GM18873 (cell line): Measurements from ENCODE around the gene TBC1D10B.
"Not testable (repeated sequence)": the region's sequence is repeated elsewhere in the genome, so short reads cannot be mapped to it uniquely, and the experiment has no call there.

Source experiments
- ATAC-seq: cut with Tn5 transposase; IDR thresholded peaks from one replicate; pipeline ENCODE4 v1.9.1; 2021; ENCODE audit warnings: mild to moderate bottlenecking, moderate library complexity, moderate number of reproducible peaks; ENCODE audit not compliant: unreplicated experiment, low FRiP score

The TBC1D10B gene

DNA sequence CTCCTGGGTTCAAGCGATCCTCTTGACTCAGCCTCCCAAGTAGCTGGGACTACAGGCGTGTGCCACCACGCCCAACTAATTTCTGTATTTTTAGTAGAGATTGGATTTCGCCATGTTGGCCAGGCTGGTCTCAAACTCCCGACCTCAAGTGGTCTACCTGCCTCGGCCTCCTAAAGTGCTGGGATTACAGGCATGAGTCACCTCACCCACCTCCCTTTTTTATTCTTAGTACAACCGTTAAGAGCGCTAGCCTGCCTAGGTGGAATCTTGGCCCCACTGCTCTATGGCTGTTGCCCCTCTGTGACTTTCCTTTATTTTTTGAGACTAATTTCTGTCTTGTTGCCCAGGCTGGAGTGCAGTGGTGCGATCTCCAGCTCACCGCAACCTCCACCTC, 32.3 kb downstream of the TBC1D10B start:
- not testable (repeated sequence) for ATAC-seq

DNA sequence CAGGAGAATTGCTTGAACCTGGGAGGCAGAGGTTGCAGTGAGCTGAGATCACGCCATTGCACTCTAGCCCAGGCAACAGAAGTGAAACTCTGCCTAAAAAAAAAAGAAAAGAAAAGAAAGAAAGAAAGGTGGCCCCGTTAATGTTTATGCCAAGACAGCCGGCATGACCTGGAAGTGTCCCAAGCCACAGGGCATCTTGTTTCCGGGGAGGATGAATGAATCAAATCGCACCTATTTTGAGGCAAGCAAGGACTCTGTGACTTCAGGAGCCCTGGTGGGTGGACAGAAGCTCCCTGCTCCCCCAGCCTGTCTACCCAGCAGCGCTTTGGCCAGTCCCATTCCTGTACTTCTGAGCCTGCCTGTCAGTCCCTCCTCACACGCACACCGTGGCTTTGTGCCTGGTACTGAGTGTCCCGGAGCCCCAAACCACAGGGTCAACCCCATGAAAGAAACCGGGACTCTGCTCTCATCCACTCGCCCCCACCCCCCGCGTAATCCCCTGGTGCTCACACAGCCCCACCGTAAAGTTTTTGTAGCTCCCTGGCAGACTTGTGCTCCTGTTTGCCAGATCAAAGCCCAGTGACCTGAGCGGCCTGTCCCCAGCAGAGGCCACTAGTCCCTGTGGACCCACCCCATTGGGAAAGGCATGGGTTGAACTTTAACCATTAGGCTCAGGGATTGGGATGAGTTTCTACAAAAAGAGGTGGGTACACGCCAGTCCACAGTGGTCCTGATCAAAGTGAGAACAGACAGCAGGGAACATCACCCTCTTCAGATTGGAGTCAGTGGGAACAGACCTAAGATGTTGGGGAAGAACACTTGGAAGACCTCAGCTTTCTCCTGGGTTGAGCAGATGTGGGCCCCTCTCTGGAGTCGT, 34.5 kb downstream of the TBC1D10B start:
- peak; percentile 25 for ATAC-seq

DNA sequence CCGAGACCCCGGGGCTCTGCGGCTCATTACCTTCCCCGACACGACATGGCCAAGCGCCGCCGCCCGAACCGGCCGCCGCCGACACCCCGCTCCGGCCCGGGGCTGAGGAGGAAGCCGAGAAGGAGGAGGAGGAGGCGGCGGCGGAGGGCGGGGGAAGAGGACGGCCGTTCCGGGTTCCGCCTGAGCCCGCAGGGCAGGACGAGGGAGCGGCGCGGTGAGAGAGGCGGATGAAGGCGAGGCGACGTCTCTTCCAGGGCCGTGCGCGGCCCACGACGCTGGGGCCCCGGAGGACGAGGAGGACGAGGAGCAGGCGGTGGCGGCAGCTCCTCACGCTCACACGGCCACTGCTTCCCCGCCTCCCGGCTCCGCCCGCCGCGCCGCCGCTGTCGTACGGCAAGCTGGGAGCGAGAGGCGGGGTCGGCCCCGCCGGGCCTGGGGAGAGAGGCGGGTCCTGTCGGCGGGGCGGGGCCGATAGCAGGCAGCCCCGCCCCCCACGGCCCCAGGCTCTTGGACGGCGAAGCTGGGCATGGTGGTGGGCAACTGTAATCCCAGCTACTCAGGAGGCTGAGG, 35.2 kb downstream of the TBC1D10B start:
- peak; percentile 46 for ATAC-seq

DNA sequence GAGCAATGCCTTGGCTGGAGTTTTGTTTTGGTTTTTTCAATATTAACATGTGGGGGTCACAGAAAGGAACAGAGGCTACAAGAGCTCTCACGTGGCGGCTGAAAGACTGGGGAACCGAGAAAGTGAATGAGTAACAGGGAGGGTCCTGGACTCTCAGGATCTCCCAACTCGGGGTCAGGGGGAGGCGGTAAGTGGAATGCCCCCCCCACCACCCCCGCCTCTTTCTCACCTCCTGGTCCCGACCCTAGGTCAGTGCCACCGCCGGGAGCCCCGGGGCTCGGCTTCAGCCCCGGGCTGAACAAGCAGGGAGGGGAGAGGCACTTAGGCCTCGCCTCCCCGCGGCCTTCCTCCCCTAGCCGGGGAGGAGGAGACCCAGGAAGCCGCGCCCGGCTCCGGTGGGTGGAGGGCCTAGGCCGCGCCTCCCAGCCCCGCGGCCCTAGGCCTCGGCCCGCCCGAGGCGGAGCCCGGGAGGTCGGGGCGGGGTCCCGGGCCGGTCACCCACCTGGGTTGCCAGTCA, 35.8 kb downstream of the TBC1D10B start:
- peak; percentile 64 for ATAC-seq

DNA sequence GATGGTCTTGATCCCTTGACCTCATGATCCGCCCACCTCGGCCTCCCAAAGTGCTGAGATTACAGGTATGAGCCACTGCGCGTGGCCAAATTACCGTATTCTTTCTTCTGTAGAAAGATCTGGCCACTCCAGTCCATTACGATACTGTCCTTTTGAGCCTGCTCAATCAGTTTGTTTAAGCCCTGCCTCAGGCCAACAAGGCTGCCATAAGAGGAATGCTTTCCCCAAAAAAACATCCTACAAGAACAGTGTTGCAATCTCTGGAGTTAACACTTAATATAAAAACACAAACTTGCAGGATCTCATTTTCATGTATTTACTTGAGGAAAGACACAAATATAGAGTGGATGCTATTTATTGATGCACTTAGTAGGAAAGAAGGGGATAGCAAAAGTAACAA, 46.1 kb downstream of the TBC1D10B start:
- not testable (repeated sequence) for ATAC-seq

DNA sequence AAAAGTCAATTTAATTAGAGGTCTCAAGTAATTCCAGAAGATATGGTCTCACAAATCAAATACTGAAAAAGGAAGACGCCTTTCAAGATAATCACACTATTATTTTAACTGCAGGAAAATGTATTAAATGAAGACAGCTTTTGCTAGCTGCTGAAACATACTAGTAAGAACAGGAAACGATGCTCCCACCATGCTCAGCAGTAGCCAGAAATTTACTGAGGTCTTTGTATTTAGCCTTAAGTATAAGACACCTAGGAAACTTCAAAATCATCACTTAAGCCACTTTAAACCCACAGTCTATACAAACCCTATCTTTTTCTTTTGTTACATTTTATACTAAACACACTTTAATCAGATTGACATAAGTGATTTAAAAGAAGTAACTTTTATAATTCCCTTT, 51.6 kb downstream of the TBC1D10B start:
- ATAC-seq, result not testable (repeated sequence)

DNA sequence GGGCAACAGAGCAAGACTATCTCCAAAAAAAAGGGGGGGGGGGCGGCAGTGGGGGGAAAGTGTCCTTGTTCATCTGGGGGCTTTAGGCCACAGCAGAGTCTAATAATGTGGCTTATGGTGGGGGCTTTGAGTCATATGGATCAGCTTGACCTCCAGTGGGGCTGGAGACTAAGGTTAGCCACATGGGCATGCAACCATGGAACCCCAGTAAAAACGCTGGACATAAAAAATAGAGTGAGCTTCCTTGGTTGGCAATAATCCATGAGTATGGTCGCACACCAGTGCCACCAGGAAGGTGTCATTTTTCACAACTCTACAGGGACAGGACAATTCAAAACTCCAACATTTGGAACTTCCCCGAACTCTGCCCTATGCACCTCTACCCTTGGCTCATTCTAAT, 59.4 kb downstream of the TBC1D10B start:
- not testable (repeated sequence) for ATAC-seq

DNA sequence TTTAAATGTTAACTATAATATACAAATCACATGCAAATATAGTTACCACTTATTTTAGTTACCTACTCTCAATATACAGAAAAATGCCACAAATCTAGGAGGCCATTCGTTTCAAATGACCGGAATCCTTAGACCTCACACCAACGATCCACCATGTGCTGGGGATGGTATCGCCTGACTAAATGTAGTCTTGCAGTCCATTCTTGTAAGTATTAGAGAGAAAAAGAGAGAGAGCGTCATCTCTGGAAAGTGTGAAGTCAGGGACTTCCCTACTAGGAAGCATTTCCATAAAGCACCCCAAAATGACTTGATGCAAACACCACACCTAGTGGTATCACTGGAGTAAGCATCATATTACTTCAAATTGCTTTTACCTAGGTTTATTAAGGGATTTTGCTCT, 61.0 kb downstream of the TBC1D10B start:
- not testable (repeated sequence) for ATAC-seq
